G401 (cell line): ENCODE results near the gene SPATA6L. TPM values are rescaled to one million over a fixed set of nuclear protein-coding genes. Genes with fewer than 3 reads are reported as not detected.
"Not testable (repeated sequence)": the region's sequence is repeated elsewhere in the genome, so short reads cannot be mapped to it uniquely, and the experiment has no call there.

Experiments used
- DNase-seq: peaks from one replicate; pipeline ENCODE4 v3.0.0-alpha.2; 2015; ENCODE audit warnings: low spot score
- in situ Hi-C: cut with HindIII; loops from 2 replicates; pipeline ENCODE4 v1.10.0; 2016; ENCODE audit warnings: low sequenced_read_pairs, mixed read lengths
- total RNA-seq: library from RNA; depleted of rRNA; stranded (reverse); fragments of >200 nt; shearing (Covaris generic); gene quantifications from 2 replicates; pipeline ENCODE4 v1.2.3, GENCODE V29; 2014

SPATA6L gene
- total RNA-seq, 1 experiment from 2014 or later = 0.34 TPM

DNA sequence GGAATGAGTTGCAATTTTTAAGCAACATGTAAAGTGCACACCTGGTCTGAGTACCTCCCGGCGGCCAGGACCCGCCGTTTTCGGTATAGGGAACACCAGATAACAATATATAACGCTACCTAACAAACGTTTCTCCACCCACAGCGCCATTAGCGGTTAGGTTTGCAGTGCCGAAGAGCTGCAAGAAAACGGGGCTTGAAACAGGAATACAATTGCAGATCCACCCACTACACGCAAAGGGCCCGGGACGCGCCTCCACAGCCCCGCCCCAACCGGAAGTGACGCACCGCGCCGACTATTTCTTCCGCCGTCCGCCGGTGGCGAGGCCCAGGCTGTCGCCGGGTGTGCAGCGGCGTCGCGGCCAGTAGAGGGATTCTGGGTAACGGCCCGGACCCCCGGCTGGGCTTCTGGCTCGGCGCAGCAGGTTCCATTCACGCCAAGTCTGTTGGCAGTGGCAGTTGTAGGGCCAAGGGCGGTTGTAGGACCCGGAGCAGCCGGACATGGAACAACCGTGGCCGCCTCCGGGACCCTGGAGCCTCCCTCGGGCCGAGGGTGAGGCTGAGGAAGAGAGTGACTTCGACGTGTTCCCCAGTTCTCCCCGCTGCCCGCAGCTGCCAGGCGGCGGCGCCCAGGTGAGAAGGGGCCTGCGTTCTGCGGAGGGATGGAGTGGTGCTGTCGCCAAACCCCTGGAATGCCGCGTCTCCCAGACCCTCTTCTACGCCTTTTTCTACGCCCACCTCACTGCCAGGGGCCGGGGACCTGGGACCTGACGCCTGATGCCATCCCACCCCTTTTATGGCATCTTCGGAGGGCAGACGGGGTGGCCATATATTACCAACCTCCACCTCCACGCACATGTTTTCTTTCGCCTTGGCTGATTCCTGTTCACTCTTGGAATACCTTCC lies 13.2 kb upstream of the SPATA6L start, which contains the start of gene CDC37L1:
TSS of gene CDC37L1 (plus strand) at position 302 of the 905 bp plus-strand sequence. CDS start at position 501, 199 bp downstream.
- in situ Hi-C loops = no loop called here

DNA sequence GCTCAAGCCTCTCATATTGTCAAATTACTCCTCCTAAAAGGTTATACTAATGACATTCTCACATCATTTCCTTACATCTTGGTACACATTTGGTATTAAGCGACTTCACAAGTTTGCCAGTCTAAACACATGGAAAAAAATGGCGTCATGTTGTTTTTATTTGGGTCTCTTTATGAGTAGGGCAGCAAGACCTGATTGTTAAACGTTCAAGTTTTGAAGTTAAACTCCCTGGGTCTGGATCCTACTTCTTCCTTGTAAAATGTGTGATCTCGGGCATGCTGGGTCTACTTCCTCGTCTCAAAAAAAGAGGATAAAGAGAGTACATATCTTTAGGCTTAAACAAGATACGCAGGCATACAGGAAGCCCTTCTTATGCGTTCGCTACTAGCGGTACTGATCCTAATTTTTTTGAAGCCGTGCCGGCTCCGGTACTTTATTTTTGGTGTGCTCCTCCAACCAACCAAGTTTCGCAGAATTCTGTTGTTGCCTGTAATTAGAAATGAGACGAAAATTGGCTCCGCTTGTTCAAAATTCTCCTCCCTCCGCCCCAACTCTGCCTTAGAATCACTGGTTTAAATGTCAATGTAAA lies 12.5 kb upstream of the SPATA6L start:
- in situ Hi-C loops = no loop called here
- DNase-seq = peak; percentile 72

More for the DNA sequence above, 13.2 kb upstream of the SPATA6L start, which contains the start of gene CDC37L1:
- DNase-seq = peak; percentile 97

DNA sequence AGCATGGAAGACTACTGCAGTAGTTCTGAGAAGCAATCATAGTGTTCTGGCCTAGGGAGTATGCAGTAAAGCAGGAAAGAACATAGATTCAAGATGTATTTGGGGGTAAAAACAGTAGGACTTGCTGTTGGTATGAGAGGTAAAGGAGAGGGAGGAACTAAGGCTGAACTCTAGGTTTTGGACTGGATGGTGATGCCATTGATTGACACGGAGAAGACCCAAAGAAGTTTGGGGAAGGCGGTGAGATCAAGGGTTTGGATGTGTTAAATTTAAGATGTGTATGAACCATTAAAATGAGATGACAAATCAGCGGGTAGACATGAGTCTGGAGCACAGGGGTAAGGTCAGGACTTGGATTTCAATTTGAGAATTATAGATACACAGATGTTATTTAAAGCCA lies 11.1 kb upstream of the SPATA6L start:
- in situ Hi-C loops = no loop called here
- no peak for DNase-seq

DNA sequence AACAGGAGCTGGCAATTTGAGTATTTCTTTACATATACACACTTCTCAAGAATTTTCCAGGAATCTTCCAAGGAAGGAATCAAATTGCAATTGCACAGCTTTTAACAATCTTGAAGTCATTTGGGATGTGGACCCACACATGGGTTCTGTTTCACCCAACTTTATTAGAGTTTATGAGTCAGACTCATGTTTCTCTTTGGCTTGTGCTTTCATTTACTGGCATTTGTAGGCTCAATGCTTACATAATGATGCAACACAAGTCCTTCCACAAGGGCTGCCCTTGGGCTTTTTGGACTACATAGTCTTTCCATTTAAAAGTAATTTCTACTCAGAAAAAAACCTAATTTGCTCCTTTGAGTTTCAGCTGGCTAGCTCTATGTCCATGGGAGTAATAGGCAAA lies 8.5 kb upstream of the SPATA6L start:
- in situ Hi-C loops = no loop called here
- no peak for DNase-seq

DNA sequence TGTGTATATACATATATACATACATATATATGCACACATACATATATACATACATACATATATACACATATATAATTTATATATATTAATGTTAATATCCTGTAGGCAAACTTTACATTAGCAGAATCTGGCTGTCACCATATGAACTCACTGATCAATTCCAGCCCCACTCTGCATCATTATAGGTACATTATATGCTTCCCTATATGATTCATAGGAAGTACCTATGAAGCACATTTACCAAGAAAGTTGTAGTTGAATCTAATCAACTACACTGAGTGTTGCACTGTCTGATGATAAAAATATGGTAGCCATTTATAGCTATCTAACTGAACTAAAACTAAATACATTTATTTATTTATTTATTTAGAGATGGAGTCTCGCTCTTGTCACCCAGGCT lies 5.5 kb upstream of the SPATA6L start:
- no peak for DNase-seq
- in situ Hi-C loops = no loop called here

DNA sequence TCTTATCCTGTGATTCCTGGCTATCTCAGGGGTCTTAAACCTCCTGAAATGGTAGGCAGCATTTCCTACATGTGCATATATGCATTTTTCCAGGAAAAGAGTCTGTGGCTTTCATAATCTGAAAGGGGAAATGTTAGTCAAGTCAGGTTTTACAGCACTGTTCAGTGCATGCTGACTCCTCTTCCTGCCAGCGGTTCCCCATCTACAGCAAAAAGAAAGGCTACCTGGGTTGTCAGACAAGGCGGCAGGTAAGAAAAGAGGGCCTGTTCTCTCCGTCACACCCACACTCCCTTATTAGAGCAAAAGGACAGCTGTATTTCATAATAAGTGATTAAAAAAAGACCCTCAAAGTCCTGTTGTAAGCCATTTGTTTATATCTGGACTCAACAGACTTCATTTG lies 4.3 kb upstream of the SPATA6L start:
- in situ Hi-C loops = no loop called here
- no peak for DNase-seq

DNA sequence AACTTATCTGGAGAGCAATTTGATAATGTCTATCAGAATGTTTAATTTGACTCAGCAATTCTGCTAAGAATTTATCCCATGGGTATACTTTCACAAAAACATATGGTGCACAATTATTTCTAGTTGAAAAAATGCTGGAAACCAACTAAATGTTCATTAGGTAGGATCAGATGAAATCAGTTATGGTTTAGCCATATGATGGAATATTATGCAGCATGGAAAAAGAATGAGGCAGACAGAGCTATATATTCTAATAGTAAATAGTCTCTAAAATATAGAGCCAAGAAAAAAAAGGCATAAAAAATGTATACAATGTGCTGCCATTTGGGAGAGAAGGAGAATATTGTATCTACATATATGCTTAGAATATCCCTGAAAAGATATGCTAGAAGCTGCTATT lies 3.6 kb upstream of the SPATA6L start:
- DNase-seq = no peak
- in situ Hi-C loops = no loop called here

DNA sequence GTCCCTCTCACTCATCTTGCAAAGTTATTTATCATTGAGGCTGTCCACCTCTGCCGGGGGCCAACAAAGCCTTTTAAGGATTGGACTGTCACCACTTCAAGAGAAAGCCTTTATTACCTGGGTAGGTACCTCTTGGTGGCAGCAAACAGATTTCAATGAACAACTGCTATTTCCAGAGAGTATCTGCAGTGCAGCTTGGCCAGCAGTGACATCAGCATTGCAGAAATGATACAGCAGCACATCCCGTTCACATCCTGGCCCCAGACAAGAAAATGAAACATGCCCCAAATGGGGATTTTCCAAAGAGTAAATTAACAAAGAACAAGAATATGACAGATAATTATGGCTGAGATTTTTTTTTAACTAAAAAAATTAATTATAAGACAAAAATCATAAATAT lies 2.3 kb upstream of the SPATA6L start:
- no peak for DNase-seq
- in situ Hi-C loops = no loop called here

DNA sequence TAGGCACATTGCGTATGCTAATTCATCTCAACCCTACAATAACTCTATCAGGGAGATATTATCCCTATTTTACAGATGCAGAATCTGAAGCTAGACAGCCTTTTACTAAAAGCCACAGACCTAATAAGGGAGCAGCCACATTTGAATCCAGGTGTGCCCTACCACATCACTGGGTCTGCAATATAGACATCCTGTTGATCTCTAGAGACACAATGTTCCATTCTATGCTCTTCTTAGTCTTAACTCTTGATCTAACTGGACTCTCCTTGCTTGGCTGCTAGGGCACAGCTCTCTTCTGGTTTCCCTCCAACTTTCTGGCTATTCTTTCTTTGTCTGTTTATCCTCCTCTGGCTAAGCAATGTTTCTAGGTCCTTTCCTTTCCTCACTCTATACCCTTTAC lies 1.4 kb upstream of the SPATA6L start:
- in situ Hi-C loops = no loop called here
- no peak for DNase-seq

DNA sequence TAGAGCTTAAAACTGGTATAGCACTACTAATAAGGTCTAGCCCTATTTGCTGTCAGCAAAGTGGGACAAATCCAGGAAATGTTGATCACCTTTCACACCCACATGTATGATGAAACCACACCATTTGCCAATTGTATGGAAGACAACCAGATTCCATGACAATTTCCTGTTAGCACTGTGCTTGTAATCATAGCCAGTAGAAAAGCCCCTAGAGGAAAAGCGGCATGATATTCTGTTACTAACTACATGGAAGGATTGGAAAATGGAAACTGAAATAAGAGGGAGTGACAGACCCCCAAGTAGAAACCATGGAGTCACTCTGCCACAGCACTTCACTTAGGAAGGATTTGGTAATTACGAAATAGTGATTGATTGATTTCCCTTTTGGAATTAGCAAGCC lies 923 bp downstream of the SPATA6L start:
- peak; percentile 47 for DNase-seq
- in situ Hi-C loops = no loop called here

DNA sequence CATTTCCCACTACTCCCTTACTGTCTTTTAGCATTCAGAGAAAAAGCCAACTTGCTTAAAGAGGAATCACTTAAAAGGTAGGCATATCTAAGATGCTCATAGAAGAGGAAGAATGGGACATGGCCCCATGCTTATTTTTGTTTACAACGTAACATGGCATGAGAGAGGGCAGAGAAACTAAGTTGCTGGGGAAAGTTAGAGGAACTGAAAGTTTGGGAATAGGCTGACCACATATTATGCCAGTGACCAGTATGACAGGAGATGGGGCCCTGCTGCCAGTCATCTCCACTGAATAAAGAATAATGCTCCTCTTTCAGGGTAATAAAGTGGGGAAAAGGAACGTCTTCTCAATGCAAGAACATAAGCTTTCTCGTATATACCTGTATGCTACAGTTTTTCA lies 2.3 kb downstream of the SPATA6L start:
- DNase-seq = peak; percentile 29
- in situ Hi-C loops = no loop called here

DNA sequence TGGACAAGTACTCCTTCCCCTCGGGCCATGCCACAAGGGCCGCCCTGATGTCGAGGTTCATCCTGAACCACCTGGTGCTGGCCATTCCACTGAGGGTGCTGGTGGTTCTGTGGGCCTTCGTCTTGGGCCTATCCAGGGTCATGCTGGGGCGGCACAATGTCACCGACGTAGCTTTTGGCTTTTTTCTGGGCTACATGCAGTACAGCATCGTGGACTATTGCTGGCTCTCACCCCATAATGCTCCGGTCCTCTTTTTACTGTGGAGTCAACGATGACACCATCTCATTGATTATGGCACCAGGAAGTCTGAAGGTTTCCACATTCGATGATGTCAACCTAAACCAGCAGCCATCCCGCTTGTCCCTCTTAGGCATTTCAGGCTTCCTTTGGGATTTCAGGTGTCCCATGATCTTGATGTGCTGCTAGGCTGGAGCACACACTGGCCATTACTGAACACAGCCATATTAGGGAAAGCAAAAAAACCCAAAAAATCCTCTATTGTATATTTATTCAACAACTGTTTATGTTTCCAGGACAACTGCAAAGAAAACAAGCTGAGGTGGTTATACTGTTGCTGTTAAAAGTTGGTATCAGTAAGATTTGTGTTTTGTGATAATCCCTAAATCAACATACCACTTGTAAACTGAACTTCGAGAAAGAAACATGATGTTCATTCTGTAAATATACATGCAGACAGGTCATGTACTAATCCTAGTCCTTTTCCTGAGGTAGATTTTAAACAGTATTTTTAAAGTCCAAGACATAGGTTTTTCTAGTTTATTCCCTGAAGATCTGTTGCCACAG lies 3.1 kb downstream of the SPATA6L start:
- in situ Hi-C loops = no loop called here
- DNase-seq = no peak

DNA sequence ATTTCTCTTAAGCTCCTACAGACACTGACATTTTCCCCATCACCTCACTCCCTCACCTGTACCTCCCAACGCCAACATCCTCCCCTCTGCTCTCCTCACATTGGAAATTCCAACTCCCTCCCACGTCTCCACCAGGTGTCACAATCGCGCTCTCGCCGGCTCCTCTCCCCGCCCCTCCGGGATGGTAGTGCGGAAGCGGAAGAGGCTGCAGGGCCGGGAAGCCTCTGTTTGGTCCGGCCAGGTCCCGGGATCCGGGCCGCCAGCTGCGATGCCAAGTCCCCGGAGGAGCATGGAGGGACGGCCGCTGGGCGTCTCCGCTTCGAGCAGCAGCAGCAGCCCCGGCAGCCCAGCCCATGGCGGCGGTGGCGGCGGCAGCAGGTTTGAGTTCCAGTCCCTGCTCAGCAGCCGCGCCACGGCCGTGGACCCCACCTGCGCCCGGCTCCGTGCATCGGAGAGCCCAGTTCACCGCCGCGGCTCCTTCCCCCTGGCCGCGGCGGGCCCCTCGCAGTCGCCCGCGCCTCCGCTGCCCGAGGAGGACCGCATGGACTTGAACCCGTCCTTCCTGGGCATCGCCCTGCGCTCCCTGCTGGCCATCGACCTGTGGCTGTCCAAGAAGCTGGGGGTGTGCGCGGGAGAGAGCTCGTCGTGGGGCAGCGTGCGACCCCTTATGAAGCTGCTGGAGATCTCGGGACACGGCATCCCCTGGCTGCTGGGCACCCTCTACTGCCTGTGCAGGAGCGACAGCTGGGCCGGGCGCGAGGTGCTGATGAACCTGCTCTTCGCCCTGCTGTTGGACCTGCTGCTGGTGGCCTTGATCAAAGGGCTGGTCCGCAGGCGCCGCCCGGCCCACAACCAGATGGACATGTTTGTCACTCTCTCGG lies 3.9 kb downstream of the SPATA6L start, which contains the start of gene PLPP6:
TSS of gene PLPP6 (plus strand) at position 187 of the 881 bp plus-strand sequence. CDS start at position 269, 82 bp downstream.
- peak; percentile 96 for DNase-seq

DNA sequence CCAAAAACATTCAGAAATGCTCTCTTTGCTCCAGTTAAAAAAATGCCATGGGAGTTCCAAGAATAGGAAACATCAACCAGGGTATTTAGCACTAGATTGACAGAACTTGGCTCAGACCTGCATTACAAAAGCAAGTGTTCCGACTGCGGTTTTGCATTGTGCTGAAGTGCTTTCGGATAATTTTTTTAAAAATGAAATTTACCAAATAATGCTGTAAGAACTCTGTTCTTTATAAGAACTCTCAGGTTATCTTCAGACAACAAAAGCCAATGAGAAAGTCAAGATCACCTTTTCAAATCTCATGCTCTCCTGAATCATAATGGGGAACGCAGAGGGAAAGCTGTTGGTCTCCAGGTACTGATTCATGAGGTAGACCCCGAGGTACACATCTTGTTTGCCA lies 4.7 kb downstream of the SPATA6L start:
- DNase-seq = peak; percentile 48
- in situ Hi-C loops = no loop called here

More for the DNA sequence above, 3.9 kb downstream of the SPATA6L start, which contains the start of gene PLPP6:
- in situ Hi-C loops = no loop called here

DNA sequence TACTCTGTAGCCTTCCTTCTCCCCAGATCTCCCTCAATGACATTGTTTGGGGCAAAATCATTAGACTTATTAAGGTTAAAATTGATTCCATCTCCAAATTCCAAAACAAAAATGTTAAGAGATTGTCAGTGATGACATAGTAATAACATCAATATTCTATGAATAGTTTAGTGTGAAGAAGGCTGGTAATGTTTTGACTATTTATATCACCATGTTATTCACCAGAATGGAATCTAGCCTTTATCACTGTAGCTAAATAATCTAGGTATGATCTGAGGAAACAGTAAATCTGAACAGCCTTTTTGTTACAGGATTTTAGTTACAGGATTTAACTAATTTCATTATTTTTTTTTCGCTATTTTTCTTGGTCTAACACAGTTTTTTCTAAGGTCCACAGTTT lies 5.1 kb downstream of the SPATA6L start:
- in situ Hi-C loops = no loop called here

DNA sequence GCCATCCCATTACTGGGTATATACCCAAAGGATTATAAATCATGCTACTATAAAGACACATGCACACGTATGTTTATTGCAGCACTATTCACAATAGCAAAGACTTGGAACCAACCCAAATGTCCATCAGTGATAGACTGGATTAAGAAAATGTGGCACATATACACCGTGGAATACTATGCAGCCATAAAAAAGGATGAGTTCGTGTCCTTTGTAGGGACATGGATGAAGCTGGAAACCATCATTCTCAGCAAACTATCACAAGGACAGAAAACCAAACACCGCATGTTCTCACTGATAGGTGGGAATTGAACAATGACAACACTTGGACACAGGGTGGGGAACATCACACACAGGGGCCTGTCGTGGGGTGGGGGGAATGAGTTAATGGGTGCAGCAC lies 5.6 kb downstream of the SPATA6L start:
- in situ Hi-C loops, DNase-seq: not testable (repeated sequence)

More for the DNA sequence above, 5.1 kb downstream of the SPATA6L start:
- DNase-seq = no peak

DNA sequence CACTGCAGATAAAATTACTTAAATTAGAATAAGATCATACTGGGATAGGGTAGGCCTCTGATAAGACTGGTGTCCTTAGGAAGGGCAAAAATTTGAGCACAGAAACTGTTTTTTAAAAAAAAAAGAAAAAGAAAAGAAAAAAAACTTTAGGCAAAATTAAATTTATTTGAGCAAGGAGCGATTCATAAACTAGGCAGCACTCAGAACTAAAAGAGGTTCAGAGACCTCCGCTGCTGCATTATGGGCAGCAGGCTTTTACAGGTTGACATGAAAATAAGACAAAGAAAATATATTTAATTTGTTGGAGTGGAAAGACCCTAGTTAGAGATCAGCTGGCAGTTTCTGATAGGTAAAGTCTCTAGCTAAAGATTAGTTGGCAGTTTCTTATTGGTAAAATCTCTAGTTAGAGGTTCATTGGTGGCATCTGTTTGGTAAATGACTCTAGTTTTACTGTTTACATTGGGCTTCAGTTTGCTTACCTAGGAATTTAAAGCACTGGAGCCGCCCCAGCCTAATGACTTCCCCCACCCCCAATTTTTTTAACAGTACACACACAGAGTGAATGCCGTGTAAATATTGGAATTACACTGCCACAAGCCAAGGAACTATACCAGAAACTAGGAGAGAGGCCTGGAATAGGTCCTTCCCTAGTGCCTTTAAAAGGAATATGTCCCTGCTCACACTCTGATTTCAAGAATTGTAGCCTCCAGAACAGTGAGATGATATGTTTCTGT lies 8.7 kb downstream of the SPATA6L start:
- in situ Hi-C loops = no loop called here
- no peak for DNase-seq

DNA sequence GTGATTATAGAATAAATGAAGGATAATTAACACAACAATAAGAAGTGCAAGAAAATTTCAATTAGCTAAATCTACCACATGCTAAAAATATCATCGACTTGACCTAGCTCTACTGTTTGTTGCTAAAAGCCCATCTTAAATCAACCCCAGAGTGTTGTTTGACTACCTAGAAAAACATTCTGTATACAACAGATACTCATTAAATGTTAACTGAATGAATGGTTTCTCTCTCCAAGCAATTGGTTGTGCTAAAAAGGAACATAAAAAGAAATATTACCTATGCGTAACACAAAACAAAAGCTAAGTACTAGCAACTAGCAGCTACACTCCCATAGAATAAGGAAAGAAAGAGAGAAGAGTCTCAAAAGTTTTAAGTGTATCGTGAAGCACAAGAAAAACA lies 9.7 kb downstream of the SPATA6L start:
- in situ Hi-C loops = no loop called here
- no peak for DNase-seq
